GM19240 (cell line): ENCODE results near the gene TDRD10.

Experiments
- DNase-seq: peaks from one replicate; pipeline ENCODE4 v3.0.0; 2011; ENCODE audit warnings: low spot score; ENCODE audit not compliant: insufficient read length

The TDRD10 gene

GRCh38 chr1:154502066-154502743, at the start of gene TDRD10, which contains the start of gene SHE:
TDRD10 (plus strand) TSS chr1:154502219; CDS start chr1:154506904, 4,685 bp downstream.
SHE (minus strand) TSS chr1:154502412; CDS start chr1:154502026, 386 bp downstream.
- DNase-seq = no peak

GRCh38 chr1:154453161-154453560, 48.9 kb upstream of the TDRD10 start:
- DNase-seq = no peak

GRCh38 chr1:154453574-154454352, 48.3 kb upstream of the TDRD10 start:
- no peak for DNase-seq

GRCh38 chr1:154454386-154455120, 47.5 kb upstream of the TDRD10 start:
- DNase-seq = no peak

GRCh38 chr1:154456631-154457030, 45.4 kb upstream of the TDRD10 start:
- DNase-seq = no peak

- no peak for DNase-seq
Observed at GRCh38 chr1:154459080-154459479, 42.9 kb upstream of the TDRD10 start.

- DNase-seq = no peak
Observed at GRCh38 chr1:154460695-154461260, 41.2 kb upstream of the TDRD10 start.

GRCh38 chr1:154463512-154463990, 38.5 kb upstream of the TDRD10 start:
- DNase-seq = no peak

- no peak for DNase-seq
Observed at GRCh38 chr1:154465621-154466195, 36.3 kb upstream of the TDRD10 start.

- no peak for DNase-seq
Observed at GRCh38 chr1:154466206-154466605, 35.8 kb upstream of the TDRD10 start.

- no peak for DNase-seq
Observed at GRCh38 chr1:154466921-154467417, 35.0 kb upstream of the TDRD10 start.

GRCh38 chr1:154467434-154468102, 34.5 kb upstream of the TDRD10 start:
- DNase-seq = no peak

GRCh38 chr1:154468535-154469250, 33.3 kb upstream of the TDRD10 start:
- no peak for DNase-seq

GRCh38 chr1:154469844-154470560, 32.0 kb upstream of the TDRD10 start:
- DNase-seq = no peak

GRCh38 chr1:154471304-154471703, 30.7 kb upstream of the TDRD10 start:
- DNase-seq = no peak

- DNase-seq = no peak
Observed at GRCh38 chr1:154474802-154475201, 27.2 kb upstream of the TDRD10 start.

- DNase-seq = no peak
Observed at GRCh38 chr1:154476791-154477190, 25.2 kb upstream of the TDRD10 start.

- no peak for DNase-seq
Observed at GRCh38 chr1:154478013-154478412, 24.0 kb upstream of the TDRD10 start.

GRCh38 chr1:154478639-154479038, 23.4 kb upstream of the TDRD10 start:
- DNase-seq = no peak
